NCI-H128 (cell line): ENCODE measurements around the gene MYO3B.
"Not testable (repeated sequence)": the region's sequence is repeated elsewhere in the genome, so short reads cannot be mapped to it uniquely, and the experiment has no call there.

Experiments used
- DNase-seq: peaks from one replicate; lab custom pipeline; 2025; ENCODE audit not compliant: unreplicated experiment; lab: John Stamatoyannopoulos, UW

MYO3B gene

DNA sequence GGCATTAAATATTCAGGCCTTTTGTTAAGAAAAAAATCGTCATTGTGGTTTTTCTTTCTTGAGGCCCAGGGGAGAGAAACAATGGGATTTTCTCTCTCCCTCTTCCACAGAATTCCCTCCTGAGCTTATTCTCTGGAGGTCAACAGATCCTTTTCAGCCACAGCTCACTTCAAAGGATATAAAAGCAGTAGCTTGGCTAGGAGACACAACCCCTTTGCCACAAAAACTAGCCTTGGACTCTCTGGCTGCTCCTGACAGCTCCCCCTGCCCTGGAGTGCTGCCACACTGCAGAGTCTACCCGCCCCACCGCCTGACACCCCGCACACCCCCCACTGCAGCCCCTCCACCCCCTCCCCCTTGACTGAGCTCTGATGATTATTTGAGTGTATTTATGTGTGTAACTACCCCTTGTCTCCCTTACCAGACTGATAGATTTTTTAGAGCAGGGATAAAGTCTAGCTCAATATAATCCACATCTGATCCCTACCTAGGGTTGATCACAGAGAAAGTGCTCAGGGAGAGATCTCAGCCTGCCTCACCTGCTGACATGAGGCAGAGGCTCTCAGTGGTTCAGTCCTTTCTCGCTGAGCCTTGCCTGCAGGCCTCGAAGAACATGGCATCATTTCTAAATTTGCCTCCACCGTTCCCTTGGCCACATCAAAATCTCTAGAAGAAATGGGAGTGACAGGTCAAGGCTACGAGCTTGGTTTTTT lies 405.0 kb downstream of the MYO3B start:
- no peak for DNase-seq

DNA sequence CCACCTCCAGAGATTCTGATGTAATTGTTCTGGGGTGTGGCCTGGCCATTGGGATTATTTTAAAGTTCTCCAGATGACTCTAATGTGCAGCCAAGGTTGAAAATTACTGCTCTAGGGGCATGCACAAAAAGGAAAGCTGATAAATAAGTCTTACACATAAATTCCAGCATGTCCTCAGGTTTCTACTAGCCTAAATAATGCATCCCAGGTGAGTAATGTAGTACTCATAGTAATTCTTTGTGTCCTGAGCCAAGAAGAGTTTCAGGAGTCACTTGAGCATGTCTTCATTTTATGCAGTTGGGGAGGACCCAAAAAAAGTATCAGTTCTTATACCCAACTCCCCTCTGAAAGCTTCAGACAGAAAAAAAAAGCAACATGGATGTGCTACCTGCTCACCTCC lies 407.1 kb downstream of the MYO3B start:
- DNase-seq: no peak

DNA sequence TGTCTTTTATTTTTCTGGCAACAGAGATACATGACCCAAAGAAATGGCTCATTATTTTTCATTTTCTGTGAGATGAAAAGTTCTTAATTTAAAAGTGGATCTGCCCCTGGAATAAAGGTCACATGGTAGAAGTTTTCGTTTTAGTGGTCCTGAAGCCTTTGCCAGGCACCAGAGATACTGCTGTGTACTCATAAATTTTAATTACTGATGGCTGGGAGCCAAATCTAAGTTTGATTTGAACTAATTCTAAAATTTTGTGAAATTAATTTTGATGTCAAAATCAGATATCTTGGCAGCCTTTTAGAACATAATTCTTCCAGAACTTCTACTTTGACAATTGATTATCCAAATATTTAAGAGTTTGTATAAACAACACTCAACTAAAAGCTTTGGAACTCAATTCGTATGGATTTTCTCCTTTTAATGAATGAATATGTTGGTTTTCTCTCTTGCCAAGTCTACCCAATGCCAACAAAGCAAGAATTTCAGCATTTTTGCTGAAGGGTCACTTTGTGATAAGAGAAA lies 408.7 kb downstream of the MYO3B start:
- no peak for DNase-seq

DNA sequence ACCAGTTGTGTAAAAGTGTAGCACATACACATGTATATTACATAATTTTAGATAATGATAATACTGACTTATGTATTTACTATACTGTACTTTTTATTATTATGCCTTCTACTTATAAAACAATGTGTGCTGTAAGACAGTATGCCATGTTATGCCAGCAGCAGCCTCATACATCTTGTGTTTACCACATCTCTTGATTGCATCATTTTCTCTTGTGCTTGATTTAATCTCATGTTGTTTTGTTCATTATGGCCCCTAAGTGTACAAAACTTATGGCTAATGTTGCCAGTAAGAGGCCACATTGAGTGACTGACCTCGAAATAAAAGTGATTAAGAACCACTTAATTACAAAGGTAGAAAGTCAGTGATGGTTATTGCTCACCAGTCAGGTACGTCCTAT lies 409.2 kb downstream of the MYO3B start:
- no peak for DNase-seq

DNA sequence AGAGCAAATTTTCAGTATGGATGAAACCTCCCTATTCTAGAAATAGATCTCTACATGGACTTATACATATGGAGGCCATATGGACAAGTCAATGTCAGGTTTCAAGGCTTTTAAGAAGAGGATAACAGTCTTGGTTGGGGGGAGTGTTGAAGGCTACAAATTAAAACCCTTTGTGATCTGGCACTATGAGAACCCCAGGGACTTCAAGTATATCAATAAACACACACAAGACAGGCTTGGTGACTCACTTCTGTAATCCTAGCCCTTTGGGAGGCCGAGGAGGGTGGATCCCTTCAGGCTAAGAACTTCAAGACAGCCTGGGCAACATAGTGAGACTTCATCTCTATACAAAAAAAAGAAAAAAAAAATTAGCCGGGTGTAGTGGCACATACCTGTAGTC lies 410.0 kb downstream of the MYO3B start:
- no peak for DNase-seq

DNA sequence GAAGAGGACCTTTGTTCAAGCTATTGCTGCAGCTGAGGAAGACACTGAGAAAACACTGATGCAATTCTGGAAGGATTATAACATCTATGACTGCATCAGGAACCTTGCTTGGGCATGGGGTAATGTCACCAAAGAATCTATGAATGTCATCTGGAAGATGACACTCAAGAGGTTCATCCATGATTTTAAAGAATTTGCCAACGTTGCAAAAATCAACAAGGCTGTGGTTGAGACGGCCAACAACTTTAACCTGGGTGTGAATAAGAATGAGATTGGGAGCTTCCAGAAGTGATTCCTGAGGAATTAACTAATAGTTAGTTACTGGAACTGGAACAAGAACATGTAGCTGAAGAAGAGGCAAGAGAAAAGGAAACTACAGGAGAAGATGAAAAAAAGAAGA lies 410.8 kb downstream of the MYO3B start:
- no peak for DNase-seq

DNA sequence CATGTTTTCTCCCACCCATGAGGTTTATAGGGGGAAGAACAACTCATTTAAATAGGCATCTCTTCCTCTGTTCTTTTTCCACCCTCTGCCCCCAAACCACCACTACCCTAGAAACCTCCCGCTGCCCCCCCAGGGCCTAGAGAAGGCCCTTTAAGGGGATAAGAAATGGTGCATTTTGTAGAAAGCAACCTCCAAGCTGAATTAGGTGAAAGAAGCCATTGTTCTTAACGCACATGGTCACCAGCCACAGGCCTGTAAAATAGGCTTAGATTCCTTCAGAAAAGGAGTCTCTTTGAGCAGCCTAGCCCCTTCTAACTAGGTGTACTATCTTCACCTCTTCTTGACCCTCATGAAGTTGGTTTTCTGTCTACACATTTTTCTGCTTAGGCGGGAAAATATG lies 418.6 kb downstream of the MYO3B start:
- DNase-seq: no peak

DNA sequence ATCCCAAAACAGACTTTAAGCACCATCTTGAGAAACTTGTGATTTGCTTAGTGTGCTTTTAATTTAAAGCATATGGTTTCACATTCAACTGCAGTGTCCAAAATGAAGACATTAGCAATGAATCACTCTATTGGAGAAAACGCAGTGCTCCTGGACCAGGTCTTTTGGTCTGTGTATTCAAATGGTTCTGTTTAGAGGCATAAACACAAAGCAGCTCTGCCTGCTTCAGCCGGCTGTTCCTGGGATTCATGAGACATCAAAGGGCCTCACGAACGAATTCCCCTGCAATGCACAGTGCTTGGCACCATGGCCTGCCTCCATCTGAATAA lies 420.1 kb downstream of the MYO3B start:
- DNase-seq: no peak

DNA sequence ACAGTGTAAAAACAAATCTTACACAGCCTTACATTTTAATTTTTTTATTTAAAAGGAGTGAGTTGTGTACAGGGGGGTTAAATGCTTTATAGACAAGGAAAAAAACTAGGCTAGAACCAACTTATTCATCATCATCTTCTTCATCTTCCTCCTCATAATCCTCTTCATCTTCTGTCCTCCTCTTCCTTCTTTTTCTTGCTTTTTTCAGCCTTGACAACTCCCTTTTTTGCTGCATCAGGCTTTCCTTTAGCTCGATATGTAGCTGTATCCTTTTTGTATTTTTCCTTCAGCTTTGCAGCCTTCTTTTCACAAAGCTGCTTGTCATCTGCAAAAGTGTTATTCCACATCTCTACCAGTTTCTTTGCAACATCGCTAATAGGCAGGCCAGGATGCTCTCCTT lies 423.5 kb downstream of the MYO3B start:
- DNase-seq: no peak

DNA sequence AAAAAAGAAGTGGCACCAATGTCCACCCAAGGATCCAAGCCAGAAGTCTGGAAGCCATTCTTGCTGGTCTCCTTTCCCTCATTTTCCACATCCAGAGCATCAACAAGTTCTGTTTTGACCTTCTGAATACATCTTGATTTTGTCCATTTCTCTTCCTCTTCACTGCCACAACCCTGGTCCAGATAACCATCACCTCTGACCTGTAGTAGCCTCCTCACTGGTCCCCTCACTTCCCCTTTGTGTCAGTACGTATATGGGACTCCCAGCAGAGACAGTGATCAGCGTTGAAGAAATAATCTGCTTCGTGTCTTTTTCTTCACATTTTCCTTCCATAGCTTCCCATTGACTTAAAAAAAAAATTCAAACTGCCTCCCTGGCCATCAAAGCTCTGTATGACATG lies 427.9 kb downstream of the MYO3B start:
- DNase-seq: no peak

DNA sequence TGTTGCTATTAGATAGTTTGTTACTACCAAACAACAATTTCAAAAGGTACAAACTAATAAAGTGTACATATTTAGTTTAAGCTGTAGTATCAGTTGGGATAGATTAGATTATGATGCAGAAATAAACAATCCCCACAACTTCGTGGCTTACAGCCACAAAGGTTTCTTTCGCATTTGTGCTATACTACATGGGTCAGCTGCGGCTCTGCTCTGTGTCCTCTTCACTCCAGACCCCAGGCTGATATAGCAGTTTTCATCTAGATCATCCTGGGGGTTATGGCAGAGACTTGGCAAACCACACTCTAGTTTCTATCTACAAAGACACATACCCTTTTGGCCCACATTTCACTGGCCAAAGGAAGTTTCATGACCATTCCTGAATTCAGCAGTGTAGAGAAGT lies 429.2 kb downstream of the MYO3B start:
- DNase-seq: no peak

DNA sequence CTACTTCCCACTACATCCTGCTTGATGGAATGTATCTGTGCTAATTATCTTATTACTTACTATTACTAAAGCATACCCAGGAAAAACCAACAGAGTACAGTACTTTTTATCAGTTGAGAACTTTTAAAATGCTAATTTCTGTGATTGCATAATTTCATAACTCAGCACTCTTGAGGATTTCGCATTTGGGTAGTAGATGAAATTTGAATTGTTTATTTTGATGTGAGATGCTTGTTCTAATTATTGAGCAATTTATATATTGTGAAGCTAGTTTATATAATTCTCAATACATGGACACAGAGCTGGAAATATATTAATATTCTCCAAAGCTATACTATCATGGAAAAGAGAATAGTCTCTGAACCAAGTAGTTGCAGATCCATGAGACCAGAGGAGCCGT lies 432.7 kb downstream of the MYO3B start:
- no peak for DNase-seq

DNA sequence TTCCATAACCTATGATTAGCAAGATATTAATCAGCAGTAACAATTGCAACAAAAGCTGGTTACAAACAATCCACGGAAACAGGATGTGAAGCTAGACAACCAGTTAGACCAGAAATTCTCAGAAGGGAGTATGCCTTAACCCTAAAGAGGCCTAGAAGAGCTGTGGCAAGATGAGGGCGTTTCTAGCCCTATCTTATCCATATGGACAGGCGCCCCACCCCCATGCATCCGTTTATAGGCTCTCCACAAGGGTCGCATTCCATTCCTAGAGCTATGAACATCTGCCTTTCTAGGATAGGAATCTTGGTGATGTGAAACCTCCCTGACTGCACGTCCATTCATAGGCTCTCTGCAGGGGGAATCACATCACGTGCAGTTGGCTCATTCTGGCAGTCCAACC lies 441.0 kb downstream of the MYO3B start:
- DNase-seq: not testable (repeated sequence)

DNA sequence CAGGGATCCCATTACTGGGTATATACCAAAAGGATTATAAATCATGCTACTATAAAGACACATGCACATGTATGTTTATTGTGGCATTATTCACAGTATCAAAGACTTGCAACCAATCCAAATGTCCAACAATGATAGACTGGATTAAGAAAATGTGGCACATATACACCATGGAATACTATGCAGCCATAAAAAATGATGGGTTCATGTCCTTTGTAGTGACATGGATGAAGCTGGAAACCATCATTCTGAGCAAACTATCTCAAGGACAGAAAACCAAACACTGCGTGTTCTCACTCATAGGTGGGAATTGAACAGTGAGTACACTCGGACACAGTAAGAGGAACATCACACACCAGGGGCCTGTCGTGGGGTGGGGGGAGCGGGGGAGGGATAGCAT lies 457.1 kb downstream of the MYO3B start:
- DNase-seq: not testable (repeated sequence)

DNA sequence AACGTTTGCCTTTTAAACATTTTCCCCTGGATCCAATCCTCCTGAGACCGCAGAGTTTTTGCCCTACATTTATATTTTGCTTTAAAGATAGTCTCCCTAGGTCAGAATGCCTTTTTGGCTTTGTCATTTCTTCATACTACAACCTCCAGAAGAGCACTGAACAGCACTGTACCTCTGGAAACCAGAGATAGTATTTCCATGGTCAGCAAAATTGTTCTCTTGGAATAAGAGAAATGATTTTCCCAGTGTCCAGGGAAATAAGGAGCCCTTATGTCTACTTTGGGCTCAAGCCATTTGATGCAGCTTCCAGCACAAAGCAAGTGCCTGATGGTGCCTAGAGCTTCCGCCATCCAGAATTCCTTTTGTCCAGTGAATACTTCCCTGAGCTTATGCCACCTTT lies 461.7 kb downstream of the MYO3B start:
- no peak for DNase-seq

DNA sequence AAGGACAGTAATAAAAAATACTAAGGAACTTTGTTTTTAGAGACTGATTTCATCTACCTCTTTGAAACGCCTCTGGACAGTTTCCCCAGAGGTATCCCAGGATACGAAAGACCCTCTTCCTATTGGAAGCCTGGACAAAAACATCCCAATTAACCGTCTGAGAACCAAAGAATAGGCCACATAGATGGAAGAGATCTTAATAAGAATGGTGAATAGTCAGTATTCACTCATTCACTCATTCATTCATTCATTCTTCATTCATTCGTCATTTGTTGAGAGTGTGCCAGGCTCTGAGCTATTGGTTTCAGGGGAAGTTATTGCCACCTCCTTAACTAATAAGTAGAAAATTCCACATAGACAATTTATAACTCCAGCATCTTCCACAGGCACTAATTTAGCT lies 464.0 kb downstream of the MYO3B start:
- no peak for DNase-seq

DNA sequence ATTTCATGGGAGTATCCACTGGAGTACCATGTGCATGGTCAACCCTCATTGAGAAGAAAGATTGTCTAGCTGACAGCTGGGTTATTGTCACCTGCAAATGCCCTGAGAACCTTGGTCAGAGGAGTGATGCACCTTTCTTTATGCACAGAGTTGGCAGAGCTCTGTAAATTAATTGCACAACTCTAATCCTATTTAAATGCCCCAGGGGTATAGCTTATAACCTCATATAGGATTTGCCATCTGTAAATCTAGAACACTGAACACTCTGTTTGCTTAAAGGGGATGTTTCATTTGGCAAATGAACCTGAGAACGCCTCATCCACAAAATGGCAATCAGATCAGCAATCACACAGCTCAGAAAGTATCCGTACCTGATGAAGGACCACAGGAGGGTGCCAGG lies 465.4 kb downstream of the MYO3B start:
- DNase-seq: no peak

DNA sequence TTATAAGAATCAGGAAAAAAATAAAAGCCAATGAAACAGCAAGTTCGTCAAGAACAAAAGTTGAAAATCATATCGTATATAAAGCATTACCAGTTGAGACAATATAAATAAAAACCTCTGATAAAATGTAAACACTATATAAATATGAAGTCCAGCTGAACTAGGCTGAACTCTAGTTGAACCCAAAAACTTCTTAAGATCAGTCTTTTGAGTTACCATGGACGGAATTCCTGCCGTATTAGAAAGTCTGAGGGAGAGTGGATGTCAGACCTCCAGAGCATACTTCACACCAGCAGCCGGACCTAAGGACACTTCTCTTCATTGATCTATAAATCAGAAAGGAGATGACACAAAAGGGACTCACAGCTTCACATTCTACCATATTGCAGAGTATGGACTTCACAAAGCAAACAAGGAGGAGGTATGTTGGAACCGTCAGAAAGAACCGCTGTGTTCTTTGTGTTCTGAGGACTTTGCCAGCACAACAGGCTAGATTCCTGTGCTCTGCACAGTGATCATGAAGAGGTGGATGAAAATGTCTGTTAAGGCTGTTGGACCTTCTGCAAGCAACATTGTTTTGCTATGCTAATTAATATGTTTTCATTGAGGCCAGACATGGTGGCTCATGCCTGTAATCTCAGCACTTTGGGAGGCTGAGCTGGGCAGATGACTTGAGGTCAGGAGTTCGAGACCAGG lies 469.9 kb downstream of the MYO3B start:
- no peak for DNase-seq

DNA sequence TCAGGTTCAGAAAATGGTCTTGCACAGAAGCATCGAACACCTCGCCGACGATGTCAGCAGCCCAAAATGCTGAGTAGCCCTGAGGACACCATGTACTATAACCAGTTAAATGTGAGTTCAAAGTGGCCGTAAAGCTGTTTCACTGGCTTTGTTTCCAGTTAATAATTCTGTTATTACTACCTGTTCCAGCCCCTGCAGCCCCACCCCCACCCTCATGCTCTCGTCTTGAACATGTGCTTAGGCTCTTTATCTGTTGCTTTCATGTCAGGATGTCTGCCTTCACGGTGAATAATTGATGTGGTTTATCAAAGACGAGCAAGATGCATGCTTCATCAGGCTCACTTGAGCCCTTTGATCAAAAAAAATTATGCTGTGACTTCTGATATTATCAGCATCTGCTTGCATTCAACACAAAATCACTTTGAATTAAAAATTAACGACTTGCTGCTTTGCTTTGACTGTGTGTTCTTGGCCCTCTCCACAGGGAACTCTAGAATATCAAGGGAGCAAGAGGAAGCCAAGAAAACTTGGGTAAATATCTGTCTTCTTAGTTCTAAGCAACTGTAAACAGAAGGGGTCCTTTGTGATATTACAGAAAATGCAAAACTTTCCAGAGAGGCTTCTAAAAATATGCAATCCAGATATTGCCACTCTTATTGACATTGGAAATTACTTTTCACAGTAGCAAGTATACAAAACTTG lies 473.8 kb downstream of the MYO3B start:
- DNase-seq: no peak

DNA sequence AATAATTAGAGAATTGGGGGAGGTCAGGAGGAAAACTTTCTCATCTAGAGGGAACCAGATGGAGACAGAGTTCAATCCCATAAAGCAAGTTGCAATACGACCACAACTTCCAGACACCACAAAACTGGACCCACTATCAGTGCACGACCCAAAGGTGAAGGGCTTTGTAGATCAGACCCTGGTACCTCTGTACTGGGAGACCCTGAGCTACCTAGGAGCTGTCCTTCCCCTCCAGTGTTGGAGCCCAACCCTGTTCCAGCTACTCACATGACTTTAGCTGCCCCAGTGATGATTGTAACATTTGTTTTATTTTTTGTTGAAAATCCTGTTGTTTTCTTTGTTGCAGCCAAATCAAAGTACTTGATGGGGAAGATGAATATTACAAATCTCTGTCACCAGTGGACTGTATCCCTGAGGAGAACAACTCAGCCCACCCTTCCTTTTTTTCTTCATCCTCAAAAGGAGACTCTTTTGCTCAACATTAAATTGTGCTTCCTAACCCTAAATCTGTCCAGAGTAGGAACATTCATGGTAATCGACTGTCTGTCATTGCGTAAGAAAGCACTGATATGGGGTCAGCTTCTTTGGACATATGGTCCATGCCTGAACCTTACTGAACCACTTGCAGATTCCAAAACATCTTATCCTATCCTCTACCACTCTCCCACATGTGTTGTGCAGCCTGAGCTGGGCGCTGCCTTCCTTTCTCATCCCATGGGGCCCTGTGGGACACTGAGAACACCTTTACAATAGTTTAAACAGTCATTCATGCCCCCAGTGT lies 474.9 kb downstream of the MYO3B start:
- no peak for DNase-seq

DNA sequence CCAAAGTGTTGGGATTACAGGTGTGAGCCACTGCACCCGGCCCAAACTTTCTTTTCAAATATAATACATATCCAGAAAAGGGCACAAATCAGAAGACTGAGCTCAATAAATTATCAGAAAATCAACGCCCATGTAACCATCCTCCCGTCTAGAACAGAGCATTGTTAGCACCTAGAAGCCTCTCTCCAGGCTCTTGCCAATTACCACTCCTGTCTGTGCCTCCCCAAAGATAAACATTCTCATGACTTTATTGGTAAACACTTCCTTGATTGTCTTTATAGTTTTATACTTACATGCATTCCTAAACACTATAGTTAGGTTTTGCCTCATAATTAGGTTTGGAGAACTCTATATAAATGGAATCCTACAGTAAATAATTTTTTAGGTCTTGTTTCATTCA lies 478.7 kb downstream of the MYO3B start:
- no peak for DNase-seq
